Left renal pelvis (tissue), 4 donors: Measurements from ENCODE around the gene SPIRE2. TPM values are rescaled to one million over a fixed set of nuclear protein-coding genes. Genes with fewer than 3 reads are reported as not detected.
"Not testable (repeated sequence)": the region's sequence is repeated elsewhere in the genome, so short reads cannot be mapped to it uniquely, and the experiment has no call there.

Source experiments
- DNase-seq, 4 donors: peaks; one replicate each; pipeline ENCODE4 v3.0.0-alpha.2; 2013; ENCODE audit warnings: low read depth in 4 of 4, low spot score in 3 of 4
- polyA plus RNA-seq, 4 donors: library from polyadenylated mRNA; unstranded; fragments of 120-200 nt; gene quantifications; one replicate each; pipeline ENCODE4 v1.2.1, GENCODE V29; 2013; ENCODE audit not compliant: insufficient read length in 4 of 4

SPIRE2 gene
- polyA plus RNA-seq, 4 donors, result 5.2 to 25.6 (median 9.2) TPM

DNA sequence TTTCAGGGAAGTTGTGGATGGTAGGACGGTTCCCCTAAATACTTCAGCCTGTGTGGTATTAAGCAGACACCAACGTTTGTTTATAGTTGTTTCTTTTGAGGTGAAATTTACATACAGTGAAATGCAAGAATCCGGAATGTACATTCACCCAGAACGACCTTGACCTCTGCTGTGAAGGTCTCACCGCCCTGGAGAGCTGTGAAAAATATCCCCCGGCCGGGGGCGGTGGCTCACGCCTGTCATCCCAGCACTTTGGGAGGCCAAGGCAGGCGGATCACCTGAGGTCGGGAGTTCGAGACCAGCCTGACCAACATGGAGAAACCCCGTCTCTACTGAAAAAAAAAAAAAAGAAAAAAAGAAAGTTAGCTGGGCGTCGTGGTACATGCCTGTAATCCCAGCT is 8.2 kb downstream of the SPIRE2 start:
- DNase-seq, result not testable (repeated sequence)

DNA sequence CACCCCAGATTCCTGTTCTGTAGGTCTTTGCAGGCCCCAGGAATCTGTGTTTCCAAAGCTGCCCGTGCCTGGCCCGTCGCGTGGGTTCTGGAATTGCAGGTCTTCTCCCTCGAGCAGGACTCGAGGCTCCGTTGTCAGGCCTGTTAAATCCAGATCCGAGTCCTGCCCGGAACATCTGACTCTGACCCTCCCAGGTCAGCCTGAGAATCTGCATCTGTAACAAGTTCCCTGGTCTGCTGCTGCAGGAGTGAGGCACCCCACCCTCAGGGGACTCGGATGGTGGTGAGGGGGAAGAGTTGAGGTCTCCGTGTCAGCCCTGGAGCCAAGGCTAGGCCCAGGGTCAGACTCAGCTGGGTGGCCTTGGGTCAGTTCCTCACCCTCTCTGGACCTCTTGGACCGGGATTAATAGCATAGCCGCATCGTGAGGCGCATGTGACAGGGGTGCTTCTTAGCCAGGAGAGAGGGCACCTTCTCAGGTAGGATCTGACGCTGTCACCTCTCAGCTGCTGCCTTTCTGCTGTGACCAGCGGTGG is 8.8 kb downstream of the SPIRE2 start:
- no peak for DNase-seq

DNA sequence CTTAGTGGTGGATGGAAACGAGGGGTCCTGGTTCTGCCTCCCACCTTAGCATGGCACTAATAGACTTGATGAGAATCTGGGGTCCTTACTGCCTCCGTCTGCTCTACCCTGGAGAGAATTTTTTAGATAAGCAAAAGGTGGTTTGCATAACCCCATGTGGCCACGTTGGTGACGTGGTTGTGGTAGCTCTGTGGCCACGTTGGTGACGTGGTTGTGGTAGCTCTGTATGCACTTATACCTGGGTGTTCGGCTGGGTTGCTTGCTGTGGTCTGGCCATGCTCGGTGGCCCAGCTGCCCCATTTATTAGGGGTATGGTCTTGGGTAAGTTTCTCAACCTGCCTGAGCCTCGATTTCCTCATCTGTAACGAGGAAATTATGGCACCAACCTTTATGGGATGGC is 13.0 kb downstream of the SPIRE2 start:
- no peak for DNase-seq

DNA sequence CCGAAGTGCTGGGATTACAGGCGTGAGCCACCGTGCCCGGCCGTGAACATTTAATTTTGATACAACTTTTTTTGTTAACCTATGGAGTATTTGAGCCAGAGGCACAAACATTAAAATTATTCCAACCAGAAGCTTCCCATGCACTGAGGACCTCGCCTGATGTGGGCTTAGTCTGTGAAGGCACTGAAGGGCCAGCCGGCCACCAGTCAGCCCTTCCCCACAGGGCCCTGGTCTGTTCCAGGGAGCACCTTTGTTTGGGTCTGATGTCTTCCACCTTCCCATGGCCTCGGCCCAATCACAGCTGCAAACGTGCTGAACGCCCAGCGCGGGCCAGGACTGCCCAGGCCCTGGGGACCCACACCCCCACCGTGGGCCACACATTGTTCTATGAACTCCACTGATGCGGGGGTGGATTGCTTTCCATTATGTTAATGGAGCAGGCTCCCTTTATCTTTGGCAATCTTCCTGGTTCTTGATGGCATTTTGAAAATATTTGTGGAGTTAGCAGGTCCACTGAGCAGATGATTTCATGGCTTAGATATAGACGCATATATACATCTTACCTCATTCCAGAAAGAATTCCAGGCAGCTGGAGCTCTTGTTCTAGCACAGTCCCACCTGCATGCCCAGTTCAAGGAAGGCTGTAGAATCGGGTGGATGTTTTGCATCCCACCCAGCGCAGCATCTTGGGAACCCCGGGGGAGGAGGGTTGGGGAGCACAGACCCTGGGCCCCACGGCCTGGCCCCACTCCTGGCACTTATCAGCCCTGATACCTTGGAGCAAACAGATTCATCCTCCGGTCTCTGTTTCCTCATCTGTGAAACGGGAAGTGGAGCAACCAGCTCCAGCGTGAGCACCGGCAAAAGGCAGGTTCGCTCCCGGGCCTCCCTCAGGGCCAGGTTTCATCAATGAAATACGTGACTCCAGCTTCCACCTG is 14.5 kb downstream of the SPIRE2 start:
- DNase-seq, result no peak

DNA sequence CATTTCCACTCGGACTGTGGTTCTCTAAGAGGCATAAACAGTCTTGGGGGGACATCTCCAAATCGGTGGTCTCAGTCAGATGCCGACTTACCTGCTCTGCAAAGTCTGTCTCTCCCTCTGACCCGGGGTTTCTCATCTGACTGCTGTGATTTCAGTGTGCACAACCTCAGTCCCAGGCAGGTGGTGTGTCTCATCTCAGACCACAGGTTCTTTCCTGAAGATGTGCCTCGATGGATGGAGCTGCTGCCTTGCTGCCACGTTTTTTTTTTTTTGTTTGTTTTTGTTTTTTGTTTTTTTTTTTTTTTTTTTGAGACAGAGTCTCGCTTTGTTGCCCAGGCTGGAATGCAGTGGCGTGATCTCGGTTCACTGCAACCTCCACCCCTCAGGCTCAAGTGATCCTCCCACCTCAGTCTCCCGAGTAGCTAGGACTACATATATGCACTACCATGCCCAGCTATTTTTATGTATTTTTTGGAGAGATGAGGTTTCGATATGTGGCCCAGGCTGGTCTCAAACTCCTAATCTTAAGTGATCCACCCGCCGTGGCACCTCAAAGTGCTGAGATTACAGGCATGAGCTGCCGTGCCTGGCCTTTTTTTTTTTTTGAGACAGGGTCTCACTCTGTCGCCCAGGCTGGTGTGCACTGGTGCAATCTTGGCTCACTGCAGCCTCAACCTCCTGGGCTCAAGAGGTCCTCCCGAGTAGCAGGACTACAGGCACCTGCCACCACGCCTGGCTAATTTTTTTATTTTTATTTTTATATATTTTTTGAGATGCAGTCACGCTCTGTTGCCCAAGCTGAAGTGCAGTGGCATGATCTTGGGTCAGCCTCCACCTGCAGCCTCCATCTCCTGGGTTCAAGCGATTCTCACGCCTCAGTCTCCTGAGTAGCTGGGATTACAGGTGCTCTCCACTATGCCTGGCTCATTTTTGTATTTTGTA is 15.4 kb downstream of the SPIRE2 start:
- DNase-seq, result no peak

DNA sequence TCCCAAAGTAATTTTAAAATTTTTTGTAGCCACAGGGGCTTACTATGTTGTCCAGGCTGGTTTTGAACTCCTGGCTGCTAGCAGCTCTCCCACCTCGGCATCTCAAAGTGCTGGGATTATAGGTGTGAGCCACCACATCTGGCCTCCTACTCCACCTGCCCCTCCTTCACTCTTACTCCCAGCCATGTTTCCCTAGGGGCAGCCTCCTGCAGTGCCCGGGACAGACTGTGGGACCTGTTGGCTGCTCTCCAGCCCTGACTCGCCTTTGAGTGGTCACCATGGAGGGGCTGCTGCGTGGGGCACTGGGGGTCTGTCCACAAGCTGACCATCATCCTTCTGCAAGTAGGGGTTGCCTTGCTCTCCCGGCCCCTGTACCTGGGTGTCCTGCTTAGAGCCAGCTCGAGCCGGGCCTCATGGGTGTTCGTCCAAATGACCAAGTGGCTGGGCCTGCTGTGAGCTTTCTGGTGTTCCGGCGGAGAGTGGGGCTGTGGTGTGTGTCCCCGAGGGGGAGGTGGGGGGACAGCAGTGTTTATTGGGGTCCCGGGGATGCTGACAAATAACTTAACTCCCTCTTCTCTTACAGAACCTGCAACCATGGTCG is 16.6 kb downstream of the SPIRE2 start:
- no peak for DNase-seq

DNA sequence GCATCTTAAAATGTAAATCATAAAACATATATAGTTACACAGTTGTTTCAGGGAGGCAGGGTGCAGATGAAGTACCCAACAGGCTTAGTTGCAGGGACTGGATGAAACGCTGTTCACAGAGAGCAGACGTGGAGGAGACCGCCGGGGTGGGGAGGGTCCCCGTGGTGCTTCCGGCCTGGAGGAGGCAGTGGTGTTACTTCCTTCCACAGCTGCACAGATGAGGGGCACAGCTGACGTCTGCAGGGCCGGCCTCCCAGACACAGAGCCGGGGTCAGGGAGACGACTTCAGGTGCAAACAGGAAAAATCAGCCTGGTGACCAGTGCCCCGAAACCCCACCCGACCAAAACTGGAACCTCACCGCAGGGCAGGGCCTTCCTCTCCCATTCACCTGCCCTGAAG is 17.1 kb downstream of the SPIRE2 start:
- no peak for DNase-seq

DNA sequence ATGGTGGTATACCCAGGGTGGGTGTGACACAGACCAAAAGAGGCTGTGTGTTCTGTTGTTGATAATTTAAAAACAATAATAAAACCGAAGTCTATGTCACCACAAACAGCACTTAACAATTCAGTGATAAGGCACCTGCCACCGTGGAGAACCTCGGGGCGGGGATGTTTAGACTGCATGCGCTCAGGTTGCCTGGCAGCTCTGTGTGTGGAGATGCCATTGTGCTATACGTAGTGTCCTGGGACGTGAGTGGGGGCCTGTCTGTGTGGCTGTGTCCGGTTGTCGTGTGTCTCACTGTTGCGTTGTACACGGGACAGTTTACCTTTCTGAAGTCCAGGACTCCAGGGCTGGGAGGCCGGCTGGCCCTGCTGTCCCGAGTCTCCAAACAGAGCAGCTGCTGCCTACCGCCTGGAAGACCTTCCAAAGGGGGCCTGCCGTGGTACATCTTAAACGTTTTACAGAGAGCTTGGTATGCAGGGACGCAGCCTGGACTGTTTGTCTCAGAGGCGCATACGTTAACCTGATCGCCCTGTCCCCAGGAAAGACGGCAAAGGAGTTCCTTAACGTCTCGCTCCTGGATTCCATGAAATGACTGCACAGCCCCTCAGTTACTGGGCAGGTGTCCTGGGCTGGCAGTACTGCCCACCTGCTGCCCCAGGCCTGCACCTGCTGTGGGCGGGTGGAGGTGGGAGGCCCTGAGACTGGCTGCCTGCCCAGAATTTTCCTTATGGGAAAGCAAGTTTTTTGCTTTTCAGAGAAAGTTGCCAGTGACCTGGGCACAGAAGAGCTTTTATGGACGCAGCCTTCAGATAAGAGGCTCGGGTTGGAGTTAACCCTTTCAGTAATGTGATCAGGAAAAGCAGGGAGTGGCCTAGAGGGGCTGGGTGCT is 19.0 kb downstream of the SPIRE2 start:
- no peak for DNase-seq

DNA sequence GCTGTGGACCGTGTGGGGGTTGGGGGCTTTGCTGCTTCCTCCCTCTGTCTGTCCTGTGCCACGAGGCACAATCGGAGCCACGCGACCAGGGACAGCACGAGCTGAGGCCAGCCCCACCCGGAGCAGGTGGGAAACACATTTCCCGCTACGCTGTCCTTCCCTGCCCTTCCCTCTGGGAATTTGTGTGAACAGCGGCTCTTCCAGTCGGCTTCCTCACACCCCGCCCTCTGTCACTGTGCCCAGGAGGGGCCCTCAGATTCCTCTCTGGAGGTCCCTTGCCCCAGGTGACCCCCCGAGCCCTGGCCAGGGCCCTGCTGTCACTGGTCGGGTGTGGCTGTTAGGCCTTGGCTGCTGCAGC is 19.6 kb downstream of the SPIRE2 start:
- DNase-seq, result no peak

DNA sequence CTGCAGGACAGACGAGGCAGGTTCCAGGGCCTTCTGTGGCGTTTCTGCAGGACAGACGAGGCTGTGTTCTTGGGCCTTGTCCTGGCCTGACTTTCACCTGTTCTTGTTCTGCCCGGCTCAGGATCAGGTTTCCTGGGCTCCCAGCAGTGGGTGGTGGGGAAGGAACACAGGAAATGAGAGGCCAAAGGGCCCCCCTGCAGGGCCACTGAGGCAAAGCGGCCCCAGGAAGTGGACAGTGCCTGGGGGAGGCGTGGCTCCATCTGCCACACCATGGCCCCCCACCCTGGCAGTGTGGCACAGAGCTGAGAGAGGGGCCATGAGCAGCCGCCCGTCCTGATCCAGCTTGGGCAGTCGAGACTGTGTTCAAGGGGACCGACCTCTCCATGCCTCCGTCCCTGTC is 20.7 kb downstream of the SPIRE2 start:
- DNase-seq, result no peak

DNA sequence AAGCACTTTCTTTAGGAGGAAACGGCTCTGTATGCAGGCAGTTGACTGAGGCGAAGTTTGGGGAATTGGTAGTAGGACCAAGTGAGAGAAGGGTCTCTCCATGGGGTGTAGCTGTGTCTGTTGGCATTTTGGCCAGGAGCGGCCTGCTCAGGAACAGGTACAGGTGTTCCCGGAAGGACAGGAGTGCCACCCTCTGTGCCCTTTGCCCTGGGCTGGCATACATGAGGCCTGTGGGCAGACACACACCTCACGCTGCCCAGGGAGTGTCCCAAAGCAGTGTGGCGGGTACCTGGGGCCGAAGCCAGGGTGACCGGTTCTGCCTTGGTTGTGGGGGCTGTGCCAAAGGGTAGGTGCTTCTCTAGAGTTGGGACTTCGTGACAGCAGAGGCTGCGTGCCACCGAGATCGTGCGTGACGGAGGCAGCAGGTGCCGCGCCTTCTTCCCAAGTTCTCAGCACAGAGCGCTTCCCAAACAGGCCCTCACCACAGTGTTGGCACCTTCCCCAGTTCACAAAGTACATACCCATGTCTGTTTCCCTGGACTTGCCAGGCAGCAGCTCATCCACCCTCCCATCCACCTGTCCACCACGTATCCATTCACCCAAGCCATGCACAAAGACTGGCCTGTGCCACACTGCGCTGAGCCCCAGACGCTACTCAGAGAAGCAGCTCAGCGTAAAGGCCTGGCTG is 25.2 kb downstream of the SPIRE2 start:
- DNase-seq, result no peak

DNA sequence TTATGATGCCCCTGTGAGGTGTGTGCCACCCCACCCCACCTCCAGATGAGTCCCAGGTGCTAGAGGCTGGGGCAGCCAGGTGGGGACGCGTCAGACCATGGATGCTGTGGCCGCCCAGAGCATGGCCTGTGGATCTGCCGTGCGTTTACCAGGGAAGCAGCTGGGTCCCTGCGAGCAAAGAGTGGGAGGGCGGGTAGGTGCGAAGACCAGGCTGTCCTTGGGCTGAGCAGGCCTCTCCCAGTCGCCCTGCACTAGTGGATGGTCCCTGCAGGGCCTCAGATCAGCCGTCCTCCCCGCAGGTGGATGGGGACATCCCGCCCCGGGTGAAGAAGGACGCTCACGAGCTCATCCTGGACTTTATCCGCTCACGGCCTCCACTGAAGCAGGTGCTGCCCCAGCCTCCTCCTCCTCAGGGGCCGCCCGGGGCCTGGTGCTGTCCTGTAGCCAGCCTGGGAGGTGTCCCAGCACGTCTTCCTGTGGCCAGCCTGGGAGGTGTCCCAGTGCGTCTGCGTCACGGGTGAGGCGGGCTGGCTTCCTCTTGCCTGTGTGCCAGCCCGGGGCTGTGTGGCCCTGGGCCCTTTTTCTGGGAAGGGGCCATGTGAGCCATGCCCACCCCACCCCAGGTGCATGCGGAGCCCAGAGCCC is 27.1 kb downstream of the SPIRE2 start:
- DNase-seq, result no peak

DNA sequence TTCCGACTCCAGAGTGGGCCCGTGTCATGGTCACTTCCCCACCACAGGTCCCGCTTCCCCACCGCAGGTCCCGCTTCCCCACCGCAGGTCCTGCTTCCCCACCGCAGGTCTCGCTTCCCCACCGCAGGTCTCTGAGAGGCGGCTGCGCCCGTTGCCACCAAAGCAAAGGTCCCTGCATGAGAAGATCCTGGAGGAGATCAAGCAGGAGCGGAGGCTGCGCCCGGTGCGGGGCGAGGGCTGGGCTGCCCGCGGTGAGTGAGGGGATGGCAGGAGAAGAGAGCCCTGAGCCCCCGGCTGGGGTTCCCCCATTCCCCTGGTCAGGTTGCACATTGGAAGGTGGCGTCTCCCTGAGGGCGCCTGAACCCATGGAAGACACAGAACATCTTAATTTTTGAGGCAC is 27.7 kb downstream of the SPIRE2 start:
- no peak for DNase-seq

DNA sequence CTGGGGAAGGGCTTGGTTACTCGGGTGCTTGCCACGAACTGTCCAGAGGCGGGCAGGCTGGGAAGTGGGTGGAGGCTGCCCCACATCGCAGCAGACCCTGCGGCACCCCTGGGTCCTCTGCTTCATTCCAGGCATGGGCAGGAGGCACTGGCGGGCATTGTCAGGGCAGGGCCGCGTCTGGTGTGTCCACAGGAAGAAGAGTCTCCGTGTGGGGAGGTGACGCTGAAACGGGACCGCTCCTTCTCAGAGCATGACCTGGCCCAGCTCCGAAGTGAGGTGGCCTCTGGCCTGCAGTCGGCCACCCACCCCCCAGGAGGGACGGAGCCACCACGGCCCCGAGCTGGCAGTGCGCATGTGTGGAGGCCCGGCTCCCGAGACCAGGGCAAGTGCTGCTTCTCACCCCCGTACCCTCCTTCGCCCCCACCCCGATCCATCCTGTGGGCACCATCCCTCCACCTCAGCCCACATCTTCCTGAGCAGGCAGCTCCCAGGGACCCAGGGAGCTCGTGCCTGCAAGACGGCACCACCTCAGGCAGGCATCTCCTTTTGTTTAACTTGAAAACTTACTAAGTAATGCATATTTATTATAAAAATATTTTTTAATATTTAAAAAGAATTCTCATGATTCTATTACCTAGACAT is 30.8 kb downstream of the SPIRE2 start:
- DNase-seq, result no peak

DNA sequence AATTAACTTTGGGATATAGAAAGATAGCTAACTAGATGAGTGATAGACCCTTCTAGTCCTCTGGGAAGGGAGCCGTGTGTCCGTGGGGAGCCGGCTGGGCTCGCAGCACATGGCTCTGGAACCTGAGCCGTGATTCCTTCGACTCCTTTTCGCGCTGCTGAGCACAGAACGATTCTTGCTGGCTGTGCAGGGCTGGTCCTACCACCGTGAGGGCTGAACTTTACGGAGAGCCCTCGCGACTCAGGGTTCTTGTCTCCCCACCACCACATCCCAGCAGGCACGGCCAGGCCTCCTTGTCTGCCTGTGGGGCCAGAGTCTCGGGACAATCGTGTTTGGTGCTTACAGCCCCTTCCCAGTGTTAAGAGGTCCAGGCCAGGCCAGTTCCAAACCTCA is 31.3 kb downstream of the SPIRE2 start:
- DNase-seq, result no peak

DNA sequence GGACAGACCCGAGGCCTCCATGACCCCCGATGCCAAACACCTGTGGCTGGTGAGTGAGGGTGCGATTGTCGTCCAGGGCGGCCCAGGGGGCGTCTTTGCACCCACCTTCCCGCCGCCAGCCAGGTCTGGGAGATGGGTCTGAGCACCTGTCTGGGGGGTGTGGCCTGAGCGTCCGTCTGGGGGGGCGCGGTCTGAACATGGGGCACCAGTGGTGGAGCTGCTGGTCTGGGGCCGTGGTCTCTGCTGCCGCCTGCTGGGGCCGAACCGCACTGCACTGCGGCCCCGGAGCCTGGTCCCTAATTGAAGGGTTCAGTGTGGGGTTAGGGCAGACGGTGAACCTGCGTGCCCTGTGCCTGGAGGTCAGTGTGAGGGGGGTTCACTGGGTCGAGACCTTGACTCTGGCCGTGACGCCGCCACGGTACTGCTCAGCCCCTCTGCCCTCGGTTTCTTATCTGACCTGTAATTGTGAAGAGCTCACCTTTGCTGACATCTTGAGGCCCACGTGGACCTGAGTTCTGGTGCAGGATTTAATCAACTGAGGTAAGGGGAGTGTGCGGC is 32.6 kb downstream of the SPIRE2 start:
- DNase-seq, result no peak

DNA sequence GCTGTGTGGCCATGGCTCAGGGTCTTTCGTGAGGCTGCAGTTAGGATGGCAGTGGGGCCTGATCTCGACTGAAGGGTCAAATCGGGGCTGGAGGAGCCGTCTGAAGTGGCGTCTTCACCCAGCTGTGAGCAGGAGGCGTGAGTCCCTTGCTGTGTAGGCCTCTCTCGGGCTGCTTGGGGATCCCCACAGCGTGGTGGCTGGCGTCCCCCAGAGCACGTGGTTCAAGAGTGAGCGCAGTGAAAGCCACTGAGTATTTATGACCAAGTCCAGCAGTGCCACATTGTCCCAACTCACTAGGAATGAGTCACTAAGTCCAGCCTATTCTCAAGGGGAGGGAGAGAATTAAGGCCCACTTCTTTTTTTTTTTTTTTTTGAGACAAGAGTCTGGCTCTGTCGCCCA is 33.4 kb downstream of the SPIRE2 start:
- no peak for DNase-seq

DNA sequence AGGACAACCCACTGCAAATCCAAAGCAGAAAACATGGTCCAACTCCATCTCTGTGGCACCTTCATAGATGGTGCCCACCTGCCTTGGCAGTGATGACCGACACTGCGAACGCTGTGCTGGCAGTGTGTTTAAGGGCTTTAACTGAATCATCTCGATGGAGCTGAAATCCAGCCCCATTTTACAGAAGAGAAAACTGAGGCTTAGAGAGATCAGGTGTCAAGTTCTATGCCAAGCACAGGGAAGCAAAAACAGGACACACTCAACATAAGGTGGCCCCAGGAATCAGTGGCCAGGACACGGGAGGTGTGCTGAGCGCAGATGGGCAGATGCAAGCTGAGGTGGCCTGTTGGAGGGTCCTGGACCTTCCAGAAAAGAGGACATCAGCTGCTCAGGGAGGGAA is 34.5 kb downstream of the SPIRE2 start:
- DNase-seq, result no peak
